SKM-1 treated with dmso at 0.1 percent for 144 hours (cell line): Measurements from ENCODE around the gene NXNL1.

ENCODE experiments used
- DNase-seq: peaks from one replicate; lab custom pipeline; 2025; ENCODE audit not compliant: unreplicated experiment; lab: John Stamatoyannopoulos, UW

The NXNL1 gene

GRCh38 chr19:17458970-17459369, 1.8 kb downstream of the NXNL1 start:
- no peak for DNase-seq

- no peak for DNase-seq
These were observed 3.1 kb downstream of the NXNL1 start for GRCh38 chr19:17457616-17458015.

- no peak for DNase-seq
These were observed 4.6 kb downstream of the NXNL1 start for GRCh38 chr19:17456127-17456526.

GRCh38 chr19:17455308-17456123, 5.2 kb downstream of the NXNL1 start:
- no peak for DNase-seq

GRCh38 chr19:17454576-17455071, 6.1 kb downstream of the NXNL1 start:
- DNase-seq: no peak

- DNase-seq: no peak
These were observed 8.9 kb downstream of the NXNL1 start for GRCh38 chr19:17451820-17452219.

GRCh38 chr19:17450264-17451075, 10.3 kb downstream of the NXNL1 start:
- peak; percentile 30 for DNase-seq

- peak; percentile 61 for DNase-seq
These were observed 12.4 kb downstream of the NXNL1 start, which contains the start of gene TMEM221 for GRCh38 chr19:17448131-17448967. Gene TMEM221 (minus strand): TSS chr19:17448668. CDS start chr19:17448462, 206 bp downstream.

- DNase-seq: no peak
These were observed 13.0 kb downstream of the NXNL1 start for GRCh38 chr19:17447704-17448130.

GRCh38 chr19:17445526-17446165, 15.1 kb downstream of the NXNL1 start:
- no peak for DNase-seq

- DNase-seq: peak; percentile 26
These were observed 19.3 kb downstream of the NXNL1 start for GRCh38 chr19:17441241-17442021.

- DNase-seq: no peak
These were observed 23.9 kb downstream of the NXNL1 start for GRCh38 chr19:17436874-17437267.

- no peak for DNase-seq
These were observed 24.4 kb downstream of the NXNL1 start for GRCh38 chr19:17436094-17436873.

- no peak for DNase-seq
These were observed 25.5 kb downstream of the NXNL1 start for GRCh38 chr19:17435218-17435617.

GRCh38 chr19:17431417-17431816, 29.3 kb downstream of the NXNL1 start:
- no peak for DNase-seq

- no peak for DNase-seq
These were observed 31.0 kb downstream of the NXNL1 start for GRCh38 chr19:17429641-17430113.

- no peak for DNase-seq
These were observed 35.9 kb downstream of the NXNL1 start for GRCh38 chr19:17424743-17425365.
